HepG2 (cell line): ENCODE measurements around the gene SOCS3. TPM values are rescaled to one million over a fixed set of nuclear protein-coding genes. Genes with fewer than 3 reads are reported as not detected.
A peak's percentile ranks its signal among the peaks of the same experiment; 100 is the strongest.

Experiments
- CEBPB ChIP-seq: IDR thresholded peaks from 2 replicates; pipeline ENCODE4 v1.6.1; 2011; ENCODE audit warnings: low read depth, low read length, improper control_type of control experiment, borderline replicate concordance
- DR1 ChIP-seq: sonication (generic); formaldehyde crosslinking; IDR thresholded peaks from 2 replicates; pipeline ENCODE4 v1.8.0; 2021; ENCODE audit warnings: mild to moderate bottlenecking, missing genetic modification reagents, inconsistent platforms
- EZH2 ChIP-seq: conservative IDR thresholded peaks from 2 replicates; pipeline ENCODE4 v1.6.1; 2012; ENCODE audit warnings: mild to moderate bottlenecking, low read depth, low read length, moderate library complexity
- FOSL2 ChIP-seq: sonication (generic); formaldehyde crosslinking; IDR thresholded peaks from 2 replicates; pipeline ENCODE4 v1.4.0; 2020; ENCODE audit warnings: missing genetic modification reagents
- HES4 ChIP-seq: sonication (generic); formaldehyde crosslinking; IDR thresholded peaks from 2 replicates; pipeline ENCODE4 v1.9.0; 2021; ENCODE audit warnings: mild to moderate bottlenecking, missing genetic modification reagents, borderline replicate concordance
- MIXL1 ChIP-seq: IDR thresholded peaks from 2 replicates; pipeline ENCODE4 v1.6.1; 2016
- MNT ChIP-seq: fragments of 450-650 bp; IDR thresholded peaks from 2 replicates; pipeline ENCODE4 v1.6.1; 2016
- MTA3 ChIP-seq: sonication (generic); formaldehyde crosslinking; IDR thresholded peaks from 2 replicates; pipeline ENCODE4 v1.4.0; 2020; ENCODE audit warnings: missing genetic modification reagents
- SMAD3 ChIP-seq: sonication (generic); formaldehyde crosslinking; IDR thresholded peaks from 2 replicates; pipeline ENCODE4 v1.4.0; 2020; ENCODE audit warnings: missing genetic modification reagents
- SMAD9 ChIP-seq: sonication (generic); formaldehyde crosslinking; IDR thresholded peaks from 2 replicates; pipeline ENCODE4 v1.5.1; 2020; ENCODE audit warnings: mild to moderate bottlenecking, missing genetic modification reagents
- TCF7L2 ChIP-seq: IDR thresholded peaks from 2 replicates; pipeline ENCODE4 v1.6.1; 2011; ENCODE audit warnings: mild to moderate bottlenecking, low read depth, low read length, moderate library complexity
- TGIF2 ChIP-seq: IDR thresholded peaks from 2 replicates; pipeline ENCODE4 v1.6.1; 2016; ENCODE audit warnings: control low read depth, missing compliant biosample characterization
- ZBTB40 ChIP-seq, 2 experiments: fragments of 450-650 bp in 1 of 2; sonication (generic) in 1 of 2; formaldehyde crosslinking in 1 of 2; IDR thresholded peaks; 2 replicates each; pipeline versions ENCODE4 v1.6.1 to v1.8.0; 2016 to 2022; ENCODE audit warnings: antibody characterized with exemption in 1 of 2, mild to moderate bottlenecking in 1 of 2, missing genetic modification reagents in 1 of 2
- ZFAT ChIP-seq: sonication (generic); formaldehyde crosslinking; conservative IDR thresholded peaks from 2 replicates; pipeline ENCODE4 v1.8.1; 2023; ENCODE audit warnings: missing genetic modification reagents, inconsistent platforms
- ZFP36 ChIP-seq: fragments of 150-350 bp; IDR thresholded peaks from 2 replicates; pipeline ENCODE4 v1.6.1; 2018; ENCODE audit warnings: borderline replicate concordance, low read length, low read depth; ENCODE audit not compliant: partially characterized antibody
- ZNF12 ChIP-seq: sonication (generic); formaldehyde crosslinking; IDR thresholded peaks from 2 replicates; pipeline ENCODE4 v1.5.0; 2020; ENCODE audit warnings: missing genetic modification reagents
- ZNF558 ChIP-seq: sonication (generic); formaldehyde crosslinking; IDR thresholded peaks from 2 replicates; pipeline ENCODE4 v1.9.0; 2022; ENCODE audit warnings: mild to moderate bottlenecking, missing genetic modification reagents, borderline replicate concordance
- ZNF607 ChIP-seq: sonication (generic); formaldehyde crosslinking; IDR thresholded peaks from 2 replicates; pipeline ENCODE4 v1.5.1; 2020; ENCODE audit warnings: missing genetic modification reagents, mild to moderate bottlenecking, borderline replicate concordance
- ZNF678 ChIP-seq: sonication (generic); formaldehyde crosslinking; IDR thresholded peaks from 2 replicates; pipeline ENCODE4 v1.4.0; 2020; ENCODE audit warnings: mild to moderate bottlenecking, missing genetic modification reagents
- ZNF737 ChIP-seq: sonication (generic); formaldehyde crosslinking; IDR thresholded peaks from 2 replicates; pipeline ENCODE4 v1.5.0; 2020; ENCODE audit warnings: missing genetic modification reagents, mild to moderate bottlenecking, borderline replicate concordance
- ZNF768 ChIP-seq: sonication (generic); formaldehyde crosslinking; IDR thresholded peaks from 2 replicates; pipeline ENCODE4 v1.4.0; 2020; ENCODE audit warnings: missing genetic modification reagents
- polyA plus RNA-seq, 8 experiments: library from polyadenylated mRNA; depleted of rRNA in 3 of 8; stranded (reverse) in 7 of 8; unstranded in 1 of 8; fragments of >200 nt; fragmentation: Illumina TruSeq in 4 of 8; extraction: Trizol in 4 of 8; gene quantifications; 2 replicates each; pipeline versions ENCODE4 v1.2.1 to v1.2.3, GENCODE V29; 2011 to 2016; ENCODE audit warnings: low read depth in 4 of 8, missing spikeins in 1 of 8, mixed read lengths in 1 of 8; ENCODE audit not compliant: insufficient read depth in 1 of 8
- total RNA-seq, 5 experiments: library from RNA; depleted of rRNA; stranded (reverse); fragments of >200 nt; fragmentation: Illumina TruSeq; extraction: Trizol; gene quantifications; 2 replicates each; pipeline ENCODE4 v1.2.3, GENCODE V29; 2016; ENCODE audit warnings: low read depth in 1 of 5

The SOCS3 gene
- total and polyA plus RNA-seq, 2 of the 13 experiments (the other 11 are each of a cell fraction or from before 2014, with no cell fraction given), result 0.77 to 2.4 TPM

GRCh38 chr17:78330570-78331224, 29.2 kb downstream of the SOCS3 start (continued):
- TF ChIP-seq ZBTB40 (IDR thresholded peaks at IDR 0.05), result no peak
- TF ChIP-seq ZBTB40 (CRISPR knock-in tag; IDR thresholded peaks at IDR 0.05), result no peak
- no peak for TF ChIP-seq MTA3 (CRISPR knock-in tag)
- TF ChIP-seq TGIF2 (CRISPR knock-in tag), result no peak
- no peak for TF ChIP-seq ZNF737 (CRISPR knock-in tag)
- TF ChIP-seq ZNF558 (CRISPR knock-in tag), result no peak
- TF ChIP-seq SMAD3 (CRISPR knock-in tag), result no peak
- peak; percentile 66; the same call in 1 of the 2 replicates for TF ChIP-seq ZNF12
- 0 out of 2 replicates have a peak, but pooled peaks have one; percentile 10 for TF ChIP-seq MNT
- no peak for TF ChIP-seq DR1 (CRISPR knock-in tag)
- TF ChIP-seq ZNF768 (CRISPR knock-in tag), result peak; percentile 99
- no peak for TF ChIP-seq ZFAT
- TF ChIP-seq ZNF678, result no peak
- no peak for TF ChIP-seq HES4 (CRISPR knock-in tag)
- TF ChIP-seq EZH2, result peak; percentile 57; the same call in 1 of the 2 replicates
- peak; percentile 50 for TF ChIP-seq ZFP36
- TF ChIP-seq FOSL2 (CRISPR knock-in tag), result 0 out of 2 replicates have a peak, but pooled peaks have one; percentile 14
- no peak for TF ChIP-seq CEBPB
- TF ChIP-seq MIXL1 (CRISPR knock-in tag), result no peak
- TF ChIP-seq SMAD9 (CRISPR knock-in tag), result no peak
- TF ChIP-seq ZNF607 (CRISPR knock-in tag), result 0 out of 2 replicates have a peak, but pooled peaks have one; percentile 39
- TF ChIP-seq TCF7L2, result no peak
